HG03460 (cell line): Measurements from ENCODE around the gene TPRN.
A peak's percentile ranks its signal among the peaks of the same experiment; 100 is the strongest.

Experiments
- ATAC-seq: cut with Tn5 transposase; IDR thresholded peaks from one replicate; pipeline ENCODE4 v1.9.1; 2021; ENCODE audit not compliant: unreplicated experiment

TPRN gene

DNA sequence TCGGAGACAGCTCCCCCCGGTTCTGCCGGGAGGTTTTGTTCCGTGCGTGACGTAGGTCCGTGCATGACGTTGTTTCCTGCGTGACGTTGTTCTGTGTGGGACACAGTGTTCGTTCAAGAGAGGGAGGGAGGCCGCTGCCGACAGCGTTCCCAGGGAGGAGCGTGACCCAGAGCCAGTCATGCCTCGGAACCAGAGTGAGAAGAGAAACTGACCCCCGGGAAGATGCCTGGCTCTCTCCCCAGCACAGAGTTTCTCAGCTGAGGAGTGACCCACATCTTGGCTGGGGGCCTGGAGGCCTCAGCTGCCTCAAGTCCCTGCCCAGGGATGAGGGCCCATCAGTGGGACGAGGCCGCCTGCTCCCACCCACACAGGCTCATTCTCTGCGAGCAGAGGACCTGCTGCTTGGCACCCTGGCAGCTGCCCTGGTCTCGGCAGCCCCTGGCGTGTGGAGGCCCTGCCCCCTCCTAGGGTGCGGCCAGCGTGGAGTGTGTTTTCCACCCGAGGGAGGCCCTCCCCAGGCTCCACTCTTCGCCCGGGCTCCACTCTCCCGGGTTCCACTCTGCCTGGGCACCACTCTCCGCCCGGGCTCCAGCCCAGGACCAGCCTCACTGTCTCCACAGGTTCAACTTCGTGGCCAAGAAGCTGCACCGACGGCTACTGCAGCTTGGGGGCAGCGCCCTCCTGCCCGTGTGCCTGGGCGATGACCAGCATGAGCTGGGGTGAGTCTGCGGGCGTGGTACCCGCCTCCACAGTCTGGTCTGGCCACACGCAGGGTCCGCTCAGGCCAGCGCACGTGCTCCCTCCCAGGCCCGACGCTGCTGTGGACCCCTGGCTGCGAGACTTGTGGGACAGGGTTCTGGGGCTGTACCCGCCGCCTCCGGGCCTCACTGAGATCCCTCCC, 12.9 kb upstream of the TPRN start:
- no peak for ATAC-seq

DNA sequence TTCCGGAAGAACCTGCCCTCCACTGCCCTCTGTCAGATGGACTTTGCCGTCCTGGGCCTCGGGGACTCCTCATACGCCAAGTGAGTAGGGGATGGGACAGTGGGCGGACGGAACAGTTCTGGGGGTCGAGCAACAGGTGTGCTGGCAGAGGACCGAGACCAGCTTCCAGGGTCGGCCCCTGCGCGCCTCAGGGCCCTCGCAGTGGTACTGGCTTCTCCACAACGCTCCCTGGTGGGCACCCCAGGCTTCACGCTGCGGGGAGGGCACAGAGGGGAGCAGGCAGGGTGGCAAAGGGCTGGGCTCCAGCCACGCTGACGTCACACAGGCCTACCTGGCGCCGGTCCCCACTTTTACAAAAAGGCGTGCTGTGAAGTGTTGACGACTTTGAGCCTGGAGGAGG, 12.0 kb upstream of the TPRN start:
- ATAC-seq = no peak

DNA sequence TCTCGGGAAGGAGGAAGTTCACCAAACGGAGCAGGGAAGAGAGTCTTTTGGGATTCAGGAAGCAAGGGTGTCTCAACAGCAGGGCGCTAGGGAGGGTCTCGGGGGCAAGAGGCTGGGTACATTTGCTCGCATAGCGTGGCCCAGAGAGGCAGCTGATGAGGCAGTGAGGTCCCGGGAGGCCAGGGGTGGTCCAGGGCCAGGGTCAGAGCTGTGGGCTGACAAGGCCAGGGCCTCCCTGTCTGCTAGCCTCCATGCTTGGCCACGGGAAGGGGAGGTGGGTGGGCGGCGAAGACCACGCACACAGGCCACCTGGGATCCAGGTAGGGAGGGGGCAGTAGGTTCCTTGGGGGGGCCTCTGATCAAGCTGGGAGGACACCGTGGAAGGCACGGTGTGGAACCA, 11.0 kb upstream of the TPRN start:
- ATAC-seq = no peak

DNA sequence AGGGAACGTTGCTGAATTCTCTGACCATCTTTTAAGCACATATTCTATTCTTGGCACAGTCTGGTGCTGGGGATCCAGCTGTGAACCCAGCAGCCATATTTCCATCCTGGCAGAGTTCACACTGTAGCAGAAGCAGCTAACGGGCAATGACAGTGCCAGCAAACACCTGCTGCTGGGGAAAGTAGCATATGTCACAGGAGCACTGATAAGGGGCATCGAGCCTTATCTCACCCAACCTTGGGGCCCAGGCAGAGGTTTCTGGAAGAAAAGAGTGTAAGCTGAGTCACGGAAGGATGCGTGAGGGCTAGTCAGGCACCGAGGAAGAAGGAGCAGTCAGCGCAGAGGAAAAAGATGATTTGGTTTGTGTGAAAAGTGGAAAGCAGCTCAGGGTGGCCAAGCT, 6.1 kb upstream of the TPRN start:
- no peak for ATAC-seq

DNA sequence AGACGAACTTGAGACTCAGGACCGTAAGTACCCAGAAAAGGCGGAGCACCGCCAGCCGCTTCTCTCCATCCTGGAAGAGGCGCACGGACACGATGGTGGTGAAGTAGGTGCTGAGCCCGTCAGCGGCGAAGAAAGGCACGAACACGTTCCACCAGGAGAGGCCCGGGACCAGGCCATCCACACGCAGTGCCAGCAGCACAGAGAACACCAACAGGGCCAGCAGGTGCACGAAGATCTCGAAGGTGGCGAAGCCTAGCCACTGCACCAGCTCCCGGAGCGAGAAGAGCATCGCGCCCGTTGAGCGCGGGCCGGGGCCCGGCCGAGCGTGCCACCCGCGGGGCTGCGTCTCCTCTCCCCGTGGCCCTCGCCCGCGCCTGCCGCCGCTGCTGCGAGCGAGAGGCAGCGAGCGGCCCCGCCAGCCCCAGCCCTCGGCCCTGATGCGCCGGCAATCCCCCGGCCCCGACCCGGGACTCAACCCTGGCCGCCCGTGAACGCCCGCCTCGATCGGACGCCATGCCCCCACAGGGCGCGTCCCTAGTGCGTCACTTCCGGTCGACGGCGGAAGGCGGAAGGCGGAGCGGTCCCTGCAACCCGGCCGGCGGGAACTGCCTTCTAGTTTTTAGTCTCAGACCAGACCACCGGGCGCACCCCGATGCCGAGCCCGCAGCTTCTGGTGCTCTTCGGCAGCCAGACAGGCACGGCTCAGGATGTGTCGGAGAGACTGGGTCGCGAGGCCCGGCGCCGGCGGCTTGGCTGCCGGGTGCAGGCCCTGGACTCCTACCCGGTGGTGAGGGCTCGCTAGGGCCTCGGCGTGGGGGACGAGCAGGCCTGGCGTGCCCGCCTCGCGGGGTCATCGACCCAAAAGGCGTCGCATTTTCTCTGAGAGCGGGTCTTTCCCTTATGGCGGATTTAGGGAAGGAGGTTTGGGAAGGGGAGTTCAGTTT, 4.9 kb upstream of the TPRN start, which contains the start of the genes NDOR1 and TMEM203:
NDOR1 (plus strand) TSS at position 575 of the 944 bp plus-strand sequence; CDS start at position 653, 78 bp downstream.
TMEM203 (minus strand) TSS at position 523 of the 944 bp plus-strand sequence; CDS start at position 289, 234 bp downstream.
- ATAC-seq = peak; percentile 39

DNA sequence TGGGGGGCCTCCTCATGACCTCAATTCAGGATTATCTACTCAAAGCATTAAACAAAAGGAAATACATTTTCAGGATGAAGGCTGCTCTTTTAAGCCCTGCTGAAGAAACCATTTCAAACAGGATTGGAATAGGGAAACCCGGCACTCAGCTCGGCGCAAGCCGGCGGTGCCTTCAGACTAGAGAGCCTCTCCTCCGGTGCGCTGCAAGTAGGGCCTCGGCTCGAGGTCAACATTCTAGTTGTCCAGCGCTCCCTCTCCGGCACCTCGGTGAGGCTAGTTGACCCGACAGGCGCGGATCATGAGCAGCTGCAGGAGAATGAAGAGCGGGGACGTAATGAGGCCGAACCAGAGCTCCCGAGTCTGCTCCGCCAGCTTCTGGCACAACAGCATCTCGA, 4.2 kb upstream of the TPRN start:
- no peak for ATAC-seq

DNA sequence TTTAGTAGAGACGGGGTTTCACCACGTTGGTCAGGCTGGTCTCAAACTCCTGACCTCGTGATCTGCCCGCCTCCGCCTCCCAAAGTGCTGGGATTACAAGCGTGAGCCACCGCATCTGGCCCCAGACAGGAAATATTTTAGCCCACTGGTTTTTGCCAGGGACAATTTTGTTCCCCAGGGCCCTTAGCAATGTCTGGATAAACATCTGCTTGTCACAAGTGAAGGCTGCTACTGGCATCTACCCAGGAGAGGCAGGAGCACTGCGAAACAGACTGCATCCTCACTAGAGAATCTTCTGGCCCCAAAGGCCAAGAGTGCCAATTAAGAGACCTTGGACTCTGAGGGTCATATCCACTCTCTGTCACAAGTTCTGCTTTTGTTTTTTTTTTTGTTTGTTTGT, 2.4 kb upstream of the TPRN start:
- ATAC-seq = no peak

DNA sequence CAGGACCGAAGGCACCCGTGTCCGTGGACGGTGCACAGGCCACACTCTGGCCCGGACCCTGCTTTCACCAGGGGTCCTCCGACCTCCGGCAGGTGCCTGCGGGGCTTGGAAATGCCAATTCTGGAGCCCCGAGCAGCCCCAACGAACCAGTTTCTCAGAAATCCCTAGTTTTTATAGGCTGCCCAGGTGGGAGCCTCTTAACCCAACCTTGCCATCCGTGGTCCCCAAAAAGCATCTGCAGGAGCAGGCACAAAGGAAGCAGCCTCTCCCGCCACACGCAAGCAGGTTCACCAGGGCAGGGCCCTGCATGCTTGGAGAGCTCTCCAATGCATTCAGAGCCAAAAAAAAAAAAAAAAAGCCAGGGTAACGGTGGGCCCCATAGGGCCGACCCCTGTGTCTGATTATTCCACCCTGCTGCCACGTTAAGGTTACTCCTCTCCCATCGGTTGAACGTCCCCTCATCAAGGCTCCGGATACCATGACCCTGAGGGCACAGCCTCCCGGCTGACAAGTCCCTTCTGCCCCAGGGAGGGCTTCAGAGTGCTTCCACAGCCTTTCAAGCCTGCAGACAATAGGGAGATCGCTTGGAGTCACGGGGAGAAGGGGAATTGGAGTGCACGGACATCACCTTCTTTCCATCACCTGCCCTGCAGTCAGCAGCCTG, 796 bp upstream of the TPRN start:
- ATAC-seq = no peak

DNA sequence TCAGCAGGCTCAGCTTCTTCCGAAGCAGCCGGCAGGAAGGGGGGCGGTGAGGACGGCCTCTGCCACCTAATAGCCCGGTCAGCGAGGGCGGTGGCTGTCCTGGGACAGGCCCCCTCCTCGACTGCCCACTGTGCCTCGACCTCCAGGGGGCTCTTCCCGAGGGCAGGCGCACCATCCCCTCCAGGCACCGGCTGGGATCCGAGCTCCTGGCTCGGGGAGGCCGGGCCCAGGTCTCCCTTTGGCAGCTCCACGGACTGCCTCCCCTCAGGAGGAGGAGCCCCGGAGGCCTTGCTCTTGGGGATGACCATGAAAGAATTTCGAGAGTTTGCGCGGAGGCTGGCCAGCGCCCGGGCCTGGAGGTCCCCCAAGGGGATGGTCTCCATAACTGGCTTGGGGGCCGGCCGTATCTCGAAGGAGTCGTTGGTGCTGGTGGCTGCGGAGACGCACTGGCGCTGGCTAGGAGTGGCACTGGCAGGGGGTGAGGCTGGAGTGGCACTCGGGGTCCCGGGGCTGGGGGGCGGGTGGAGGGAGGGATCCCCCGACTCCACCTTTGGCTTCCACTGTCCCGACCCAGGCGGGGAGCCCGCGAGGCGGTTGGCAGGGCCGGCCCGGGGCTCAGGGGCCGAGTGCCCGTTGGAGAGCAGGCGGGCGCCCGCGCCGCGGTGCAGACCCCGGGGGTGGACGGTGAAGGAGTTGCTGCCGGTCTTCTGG, 975 bp downstream of the TPRN start:
- no peak for ATAC-seq

DNA sequence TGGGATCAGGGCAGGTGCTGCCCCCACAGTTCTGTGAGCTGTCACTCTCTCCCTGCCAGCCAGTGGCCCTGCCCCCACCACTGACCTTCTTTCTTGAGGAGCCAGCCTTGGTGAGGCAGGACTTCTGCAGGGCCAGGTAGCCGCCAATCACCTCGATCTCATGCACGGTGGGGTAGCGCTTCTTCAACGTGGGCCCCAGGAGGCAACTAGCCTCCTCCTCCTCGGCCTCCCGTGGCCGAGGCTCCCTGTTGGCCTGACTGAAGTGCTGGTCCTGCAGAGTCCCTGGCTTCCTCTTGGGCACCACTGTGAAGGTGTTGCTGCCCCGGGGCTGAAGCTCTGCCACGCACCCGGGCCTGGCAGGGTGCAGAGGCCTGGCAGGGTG, 1.6 kb downstream of the TPRN start:
- no peak for ATAC-seq

DNA sequence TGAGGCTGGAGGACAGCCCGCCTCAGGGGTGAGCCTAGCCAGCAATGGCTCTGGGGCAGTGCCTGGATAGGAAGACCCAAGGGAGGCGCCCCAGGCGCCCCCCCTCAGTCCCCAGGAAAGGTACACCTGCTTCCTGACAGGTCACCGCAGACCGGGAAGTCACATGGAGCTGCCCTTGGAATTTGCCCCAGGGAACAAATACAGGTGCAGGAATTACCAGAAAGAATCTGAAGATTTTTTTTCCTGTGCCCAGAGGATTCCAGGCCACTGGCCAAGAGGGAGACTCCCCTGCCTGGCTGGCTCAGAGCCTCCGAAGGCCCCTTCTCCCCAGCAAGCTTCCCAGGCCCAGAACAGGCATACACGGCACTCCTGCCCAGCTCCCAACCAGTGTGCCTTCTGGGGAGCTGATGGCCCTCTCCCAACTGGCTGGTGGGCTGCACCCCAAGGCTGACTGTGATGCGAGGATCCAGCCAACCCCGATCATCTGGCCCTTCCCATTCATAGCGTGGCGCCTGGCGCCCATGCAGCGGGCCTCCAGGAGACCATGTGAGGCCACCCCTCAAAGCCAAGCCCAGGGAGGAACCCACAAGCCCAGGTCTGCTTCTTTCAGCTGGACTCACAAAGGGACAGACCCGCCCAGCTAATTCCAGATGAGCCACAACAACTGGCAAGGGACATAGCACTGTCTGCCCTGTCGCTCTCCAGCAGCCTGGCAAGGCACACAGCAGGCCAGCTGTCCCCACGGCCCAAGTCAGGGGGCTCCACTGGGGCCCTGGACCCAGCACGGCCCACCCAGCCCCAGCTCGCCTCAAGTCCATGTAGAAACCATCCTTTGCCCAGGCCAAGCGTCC, 2.3 kb downstream of the TPRN start:
- no peak for ATAC-seq

DNA sequence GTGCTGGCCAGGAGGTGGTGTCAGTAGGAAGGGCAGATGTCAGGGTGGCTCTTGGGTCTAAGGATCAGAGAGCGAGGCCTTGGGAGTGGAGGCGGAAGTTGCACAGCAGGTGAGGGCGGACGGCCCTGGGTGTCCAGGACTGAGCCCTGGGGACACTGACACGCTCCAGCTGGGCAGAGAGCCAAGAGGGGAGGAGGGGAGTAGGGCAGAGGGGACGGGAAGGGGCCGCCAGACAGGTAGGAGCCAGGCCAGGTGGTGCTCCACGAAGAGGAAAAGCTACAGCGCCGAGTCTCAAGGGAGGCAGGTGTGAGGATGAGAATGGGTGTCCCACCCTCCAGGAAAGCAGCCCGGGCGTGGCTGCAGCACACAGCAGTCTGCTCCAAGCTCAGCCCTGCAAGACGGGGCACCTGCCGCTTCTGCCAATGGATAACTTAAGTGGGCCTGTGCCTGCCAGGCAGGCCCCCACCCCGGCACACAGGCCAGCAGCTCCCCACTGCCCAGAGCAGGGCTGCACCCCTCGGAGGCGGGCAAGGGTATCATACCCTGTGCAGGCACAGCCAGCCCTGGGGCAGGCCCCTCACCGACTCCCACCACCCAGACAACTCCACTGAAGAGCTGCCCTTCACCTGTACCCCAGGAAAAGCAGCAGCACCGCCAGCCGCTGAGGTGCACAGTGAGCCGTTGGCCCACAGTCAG, 4.9 kb downstream of the TPRN start:
- no peak for ATAC-seq

DNA sequence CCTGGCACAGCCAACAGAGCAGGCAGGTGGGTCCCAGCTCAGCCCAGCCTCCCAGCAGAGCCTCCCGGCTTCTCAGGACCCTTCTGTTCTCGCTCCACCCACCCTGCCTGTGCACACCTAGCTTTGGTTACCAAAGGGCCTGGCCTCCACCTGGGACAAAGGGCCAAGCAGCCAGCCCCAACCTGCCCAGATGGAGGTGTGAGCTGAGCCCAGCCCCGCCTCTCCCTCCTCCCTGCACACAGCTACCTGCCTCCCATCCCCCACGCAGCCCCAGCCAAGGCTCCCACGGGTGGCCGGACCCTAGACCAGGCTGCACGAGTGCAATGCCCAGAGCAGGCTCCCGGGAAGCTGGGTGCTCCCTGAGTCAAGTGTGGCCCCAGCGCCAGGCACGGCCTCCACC, 5.6 kb downstream of the TPRN start:
- ATAC-seq = no peak

DNA sequence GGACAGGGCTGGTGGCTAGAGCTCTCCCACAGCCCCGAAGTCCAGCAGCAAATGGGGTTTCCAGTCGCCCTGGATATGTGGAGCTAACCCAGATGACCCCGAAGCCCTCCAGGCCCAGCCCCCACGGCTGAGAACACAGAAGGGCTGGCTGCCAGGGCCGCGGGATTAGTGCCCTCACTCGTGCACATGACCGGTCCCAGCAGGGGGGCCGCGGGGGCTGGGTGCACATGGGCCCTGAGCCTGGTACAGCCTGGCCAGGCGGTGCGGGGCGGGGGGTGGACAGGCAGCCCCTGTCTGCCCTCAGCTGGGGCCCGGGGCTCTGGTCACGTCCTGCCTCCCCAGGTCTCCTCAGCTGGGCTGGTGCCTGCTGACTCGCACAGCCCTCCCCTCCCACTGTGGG, 6.2 kb downstream of the TPRN start:
- ATAC-seq = no peak

DNA sequence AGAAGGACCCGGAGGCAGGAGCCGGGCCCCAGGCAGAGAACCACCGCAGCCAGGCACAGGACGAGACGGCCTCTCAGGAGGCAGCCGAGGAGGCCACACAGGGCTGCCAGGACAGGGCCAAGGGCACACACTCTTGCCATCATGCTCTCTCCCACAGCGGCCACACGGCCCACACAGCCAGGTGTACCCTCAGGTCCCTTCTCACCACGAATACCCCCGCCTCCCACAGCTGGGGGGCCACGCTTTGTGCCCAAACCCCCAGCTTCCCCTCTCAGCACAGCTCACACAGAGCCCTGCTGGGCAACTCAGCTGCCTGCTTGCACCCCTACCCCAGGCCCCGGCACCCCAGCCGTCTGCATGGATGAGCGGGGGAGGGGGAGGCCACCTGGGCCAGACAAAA, 6.8 kb downstream of the TPRN start:
- no peak for ATAC-seq

DNA sequence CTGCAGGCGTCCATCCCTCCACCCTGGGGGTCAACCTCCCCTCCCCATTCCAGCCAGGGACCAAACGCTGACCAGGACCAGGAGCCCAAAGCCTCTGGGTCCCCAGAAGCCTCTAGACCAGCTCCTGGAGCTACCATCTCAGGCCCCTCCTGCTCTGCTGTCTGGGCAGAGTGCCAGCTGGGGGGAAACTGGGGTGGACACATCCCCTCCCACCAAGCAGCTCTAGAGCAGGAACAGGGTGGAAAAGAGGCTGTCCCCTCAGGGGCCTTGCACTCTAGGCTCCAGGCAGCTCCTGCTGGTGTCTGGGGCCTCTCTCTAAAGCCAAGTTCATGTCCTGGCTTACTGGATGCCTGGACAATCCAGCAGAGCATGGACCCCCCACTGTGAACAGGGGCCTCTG, 7.7 kb downstream of the TPRN start:
- ATAC-seq = no peak

DNA sequence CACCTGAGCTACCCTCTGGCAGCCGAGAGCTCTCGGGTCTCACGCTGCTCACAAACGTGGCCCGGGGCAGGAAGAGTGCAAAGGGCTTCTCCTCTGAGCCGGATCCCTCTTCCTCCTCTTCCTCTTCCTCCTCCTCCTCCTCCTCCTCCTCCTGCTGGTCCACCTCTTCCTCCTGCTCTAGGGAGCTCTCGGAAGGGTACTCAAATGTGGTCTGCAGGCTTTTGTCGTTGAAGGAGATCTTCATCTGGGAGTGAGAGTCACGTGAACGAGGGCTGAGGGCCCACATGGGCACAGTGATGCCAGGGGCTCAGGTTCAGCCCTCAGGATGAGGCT, 8.1 kb downstream of the TPRN start:
- no peak for ATAC-seq

DNA sequence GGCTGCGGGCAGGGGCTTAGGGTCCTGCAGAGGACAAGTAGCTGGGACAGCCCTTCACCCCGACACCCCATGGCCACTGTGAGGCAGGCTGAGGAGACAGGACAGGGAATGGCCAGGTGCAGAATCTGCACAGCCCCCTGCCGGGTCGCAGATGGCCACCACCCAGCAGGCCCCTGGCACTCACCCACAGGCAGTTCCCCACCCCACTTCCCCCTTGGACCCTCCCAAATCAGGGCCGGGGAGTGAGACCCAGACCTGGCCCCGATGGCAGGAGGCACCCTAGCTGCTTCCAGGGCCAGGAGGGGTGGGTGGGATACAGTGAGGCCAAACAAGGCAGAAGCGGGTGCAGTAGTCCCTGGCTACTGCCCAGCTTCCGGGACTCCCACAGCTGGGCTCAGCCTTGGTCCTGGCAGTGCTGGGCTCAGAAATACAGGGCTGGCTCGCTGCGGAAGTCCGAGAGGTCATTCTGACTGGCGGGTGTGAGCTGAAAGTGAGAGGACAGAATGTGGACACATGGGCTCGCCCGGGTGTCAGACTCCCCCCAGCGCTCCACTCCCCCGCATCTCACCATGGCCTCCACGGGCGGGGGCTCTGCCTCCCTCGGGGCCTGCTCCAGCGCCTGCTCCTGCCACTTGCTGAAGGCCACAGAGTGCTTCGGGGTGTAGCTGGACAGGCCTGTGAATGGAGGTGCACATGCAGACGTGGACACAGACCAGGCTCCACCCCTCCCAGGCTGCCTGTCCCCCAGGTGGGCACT, 8.7 kb downstream of the TPRN start:
- no peak for ATAC-seq

DNA sequence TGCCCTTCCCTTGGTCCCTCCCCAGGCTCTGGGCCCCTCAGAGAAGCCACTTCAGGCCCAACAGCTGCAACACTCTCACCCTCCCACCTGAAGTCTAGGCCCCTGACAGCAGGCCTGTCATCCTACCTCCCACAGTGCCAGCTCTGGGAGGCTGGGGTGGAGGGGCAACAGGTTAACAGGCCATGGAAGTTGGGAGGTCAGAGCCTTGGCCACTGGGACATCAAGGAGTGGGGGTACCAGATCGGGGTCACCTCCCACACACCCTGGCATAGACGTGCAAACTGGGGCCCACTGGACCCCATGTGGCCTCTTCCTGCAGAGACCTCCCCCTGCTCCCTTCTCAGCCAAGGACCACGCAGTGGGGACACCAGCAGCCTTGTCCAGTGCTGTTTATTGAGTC, 9.3 kb downstream of the TPRN start:
- ATAC-seq = no peak
